ENCODE measurements around the gene TENT4B. TPM values are rescaled to one million over a fixed set of nuclear protein-coding genes. Genes with fewer than 3 reads are reported as not detected.
A peak's percentile ranks its signal among the peaks of the same experiment; 100 is the strongest.

The TENT4B gene
- total RNA-seq, 1 donor from 2014 or later = 13.5 TPM

- Mint-ChIP-seq H3K27me3 (peaks cover 8% of the 10 kb centered on the region), H3K4me1 (ENCODE audit: low read depth) (peaks cover 6% of the 10 kb centered on the region), H3K9me3 (ENCODE audit: low read depth) (no peaks in the 10 kb centered on the region), H3K27ac (no peak overlapping the region), H3K4me3 (ENCODE audit: low read depth) (peak overlapping the region; percentile 26), H3K36me3 (ENCODE audit: insufficient read depth) (no peaks in the 10 kb centered on the region)
- no peak for DNase-seq (ENCODE audit: low spot score, unreplicated experiment)
- TF ChIP-seq CTCF (IDR thresholded peaks at IDR 0.05; ENCODE audit: unreplicated experiment) = no peak
These were observed 95.0 kb downstream of the TENT4B start for GRCh38 chr16:50247906-50248608.

- Mint-ChIP-seq H3K9me3 (ENCODE audit: low read depth) (no peaks in the 10 kb centered on the region), H3K36me3 (ENCODE audit: insufficient read depth) (no peaks in the 10 kb centered on the region), H3K27me3 (peaks cover 8% of the 10 kb centered on the region), H3K4me1 (ENCODE audit: low read depth) (peaks cover 6% of the 10 kb centered on the region), H3K4me3 (ENCODE audit: low read depth) (peak overlapping the region; percentile 31), H3K27ac (peak overlapping the region; percentile 76)
- no peak for DNase-seq (ENCODE audit: low spot score, unreplicated experiment)
- no peak for TF ChIP-seq CTCF (IDR thresholded peaks at IDR 0.05; ENCODE audit: unreplicated experiment)
These were observed 95.7 kb downstream of the TENT4B start for GRCh38 chr16:50248845-50249244.

GRCh38 chr16:50251375-50252081 lies 98.4 kb downstream of the TENT4B start:
- Mint-ChIP-seq H3K36me3 (ENCODE audit: insufficient read depth) (no peaks in the 10 kb centered on the region), H3K4me3 (ENCODE audit: low read depth) (no peak overlapping the region), H3K27ac (no peak overlapping the region), H3K9me3 (ENCODE audit: low read depth) (no peaks in the 10 kb centered on the region), H3K27me3 (peaks cover 3% of the 10 kb centered on the region), H3K4me1 (ENCODE audit: low read depth) (peaks cover 8% of the 10 kb centered on the region)
- no peak for DNase-seq (ENCODE audit: low spot score, unreplicated experiment)
- TF ChIP-seq CTCF (IDR thresholded peaks at IDR 0.05; ENCODE audit: unreplicated experiment) = no peak

- DNase-seq (ENCODE audit: low spot score, unreplicated experiment) = no peak
- Mint-ChIP-seq H3K4me3 (ENCODE audit: low read depth) (no peak overlapping the region), H3K27ac (peak overlapping the region; percentile 23), H3K4me1 (ENCODE audit: low read depth) (peaks cover 5% of the 10 kb centered on the region), H3K9me3 (ENCODE audit: low read depth) (no peaks in the 10 kb centered on the region), H3K27me3 (no peaks in the 10 kb centered on the region), H3K36me3 (ENCODE audit: insufficient read depth) (no peaks in the 10 kb centered on the region)
- TF ChIP-seq CTCF (IDR thresholded peaks at IDR 0.05; ENCODE audit: unreplicated experiment) = no peak
These were observed 99.0 kb downstream of the TENT4B start for GRCh38 chr16:50252082-50252611.

- no peak for TF ChIP-seq CTCF (IDR thresholded peaks at IDR 0.05; ENCODE audit: unreplicated experiment)
- Mint-ChIP-seq H3K36me3 (ENCODE audit: insufficient read depth) (no peaks in the 10 kb centered on the region), H3K4me1 (ENCODE audit: low read depth) (peaks cover 5% of the 10 kb centered on the region), H3K9me3 (ENCODE audit: low read depth) (no peaks in the 10 kb centered on the region), H3K27ac (no peak overlapping the region), H3K27me3 (no peaks in the 10 kb centered on the region), H3K4me3 (ENCODE audit: low read depth) (no peak overlapping the region)
- no peak for DNase-seq (ENCODE audit: low spot score, unreplicated experiment)
These were observed 99.9 kb downstream of the TENT4B start for GRCh38 chr16:50252874-50253513.

Data from progenitor cell of endocrine pancreas (in vitro differentiated cells).